Mesendoderm (in vitro differentiated cells): Measurements from ENCODE around the gene OVOL2.
A peak's percentile ranks its signal among the peaks of the same experiment; 100 is the strongest.
"Not testable (repeated sequence)": the region's sequence is repeated elsewhere in the genome, so short reads cannot be mapped to it uniquely, and the experiment has no call there.

Experiments
- DNase-seq: peaks from one replicate; pipeline ENCODE4 v3.0.0; 2013
- H2AK5ac ChIP-seq: 2 replicates; pipeline ENCODE4 v1.6.1; 2013; ENCODE audit warnings: low read length, inconsistent platforms
- H2BK120ac ChIP-seq: 2 replicates; pipeline ENCODE4 v1.6.1; 2013; ENCODE audit warnings: low read depth, mild to moderate bottlenecking, low read length, moderate library complexity, mixed read lengths
- H2BK15ac ChIP-seq: replicated peaks from 2 replicates; pipeline ENCODE4 v1.6.1; 2013; ENCODE audit warnings: low read depth, mild to moderate bottlenecking, moderate library complexity
- H2BK5ac ChIP-seq: 2 replicates; pipeline ENCODE4 v1.6.1; 2013; ENCODE audit warnings: low read length, inconsistent platforms
- H3K18ac ChIP-seq: 2 replicates; pipeline ENCODE4 v1.6.1; 2013; ENCODE audit warnings: mild to moderate bottlenecking, low read length, mixed read lengths
- H3K23ac ChIP-seq: one replicate; pipeline ENCODE4 v1.6.1; 2013; ENCODE audit warnings: low read length
- H3K27ac ChIP-seq: 2 replicates; pipeline ENCODE4 v1.5.1; 2013; ENCODE audit warnings: low read depth, mild to moderate bottlenecking, inconsistent platforms, low read length, moderate library complexity
- H3K27me3 ChIP-seq: 2 replicates; pipeline ENCODE4 v1.6.1; 2013; ENCODE audit warnings: low read length, control low read depth, mild to moderate bottlenecking, inconsistent platforms; ENCODE audit not compliant: insufficient read depth, poor library complexity
- H3K36me3 ChIP-seq: 2 replicates; pipeline ENCODE4 v1.6.1; 2013; ENCODE audit warnings: low read length, inconsistent platforms; ENCODE audit not compliant: control insufficient read depth, insufficient read depth
- H3K4ac ChIP-seq: one replicate; pipeline ENCODE4 v1.6.1; 2013; ENCODE audit warnings: low read depth, mild to moderate bottlenecking, low read length, moderate library complexity
- H3K4me1 ChIP-seq: 2 replicates; pipeline ENCODE4 v1.6.1; 2013; ENCODE audit warnings: low read depth, low read length, inconsistent platforms; ENCODE audit not compliant: control insufficient read depth
- H3K4me2 ChIP-seq: 2 replicates; pipeline ENCODE4 v1.6.1; 2013; ENCODE audit warnings: low read length
- H3K4me3 ChIP-seq: 2 replicates; pipeline ENCODE4 v1.5.1; 2013; ENCODE audit warnings: mild to moderate bottlenecking, low read length
- H3K56ac ChIP-seq: one replicate; pipeline ENCODE4 v1.6.1; 2013; ENCODE audit warnings: low read length
- H3K79me1 ChIP-seq: 2 replicates; pipeline ENCODE4 v1.6.1; 2013; ENCODE audit warnings: low read length, inconsistent platforms
- H3K79me2 ChIP-seq: 2 replicates; pipeline ENCODE4 v1.6.1; 2013; ENCODE audit warnings: mild to moderate bottlenecking, low read length; ENCODE audit not compliant: control insufficient read depth, insufficient read depth
- H3K9ac ChIP-seq: 2 replicates; pipeline ENCODE4 v1.6.1; 2013; ENCODE audit warnings: low read length, inconsistent platforms
- H4K5ac ChIP-seq: one replicate; pipeline ENCODE4 v1.6.1; 2013; ENCODE audit warnings: low read length
- H4K8ac ChIP-seq: one replicate; pipeline ENCODE4 v1.6.1; 2013; ENCODE audit warnings: low read depth, mild to moderate bottlenecking, control low read depth, low read length, moderate library complexity
- WGBS: extraction: QIAGEN DNeasy Blood & Tissue Kit; methylation state at CpG from one replicate; pipeline ENCODE4 v1.1.7; 2013; ENCODE audit warnings: low lambda C conversion rate, missing lambda C conversion rate; ENCODE audit not compliant: insufficient coverage; ENCODE audit errors: extremely low coverage; 5-methylcytosine and 5-hydroxymethylcytosine counted together

The OVOL2 gene

GRCh38 chr20:18088298-18088697, 30.6 kb upstream of the OVOL2 start:
- H3K79me2 ChIP-seq = not testable (repeated sequence)

GRCh38 chr20:18087054-18087453, 29.3 kb upstream of the OVOL2 start:
- Histone ChIP-seq H3K4me1 (no peaks in the 10 kb centered on the region), H3K4me3 (no peak overlapping the region), H4K5ac (no peak overlapping the region), H3K9ac (no peak overlapping the region), H2BK15ac (no peak overlapping the region), H2BK120ac (no peak overlapping the region), H3K79me1 (no peaks in the 10 kb centered on the region), H2BK5ac (no peak overlapping the region), H3K27ac (no peak overlapping the region), H3K27me3 (no peaks in the 10 kb centered on the region), H3K56ac (no peak overlapping the region), H3K4ac (no peak overlapping the region), H3K36me3 (no peaks in the 10 kb centered on the region), H3K18ac (no peak overlapping the region), H2AK5ac (no peak overlapping the region), H3K23ac (no peak overlapping the region), H4K8ac (no peak overlapping the region), H3K79me2 (no peaks in the 10 kb centered on the region), H3K4me2 (no peak overlapping the region)
- peak; percentile 14 for DNase-seq
- WGBS = no CpG with 5 or more reads among the region's 6 CpGs

More at GRCh38 chr20:18088298-18088697, 30.6 kb upstream of the OVOL2 start:
- not testable (repeated sequence) for H3K79me1 ChIP-seq, H3K23ac ChIP-seq, H3K56ac ChIP-seq, H2AK5ac ChIP-seq, H4K5ac ChIP-seq, H3K18ac ChIP-seq, H3K4me3 ChIP-seq, H3K9ac ChIP-seq, H3K4me1 ChIP-seq, H3K27me3 ChIP-seq, H3K4ac ChIP-seq, H4K8ac ChIP-seq, H2BK120ac ChIP-seq, DNase-seq, H3K4me2 ChIP-seq, H3K36me3 ChIP-seq, H2BK15ac ChIP-seq, H2BK5ac ChIP-seq, H3K27ac ChIP-seq
- WGBS = no CpG with 5 or more reads among the region's 3 CpGs

GRCh38 chr20:18080836-18081235, 23.1 kb upstream of the OVOL2 start:
- not testable (repeated sequence) for H3K4me2 ChIP-seq
- WGBS = no CpG with 5 or more reads among the region's 9 CpGs

GRCh38 chr20:18079756-18080353, 22.1 kb upstream of the OVOL2 start:
- H3K4me3 ChIP-seq = no peak overlapping the region

More at GRCh38 chr20:18080836-18081235, 23.1 kb upstream of the OVOL2 start:
- H4K8ac ChIP-seq, H2AK5ac ChIP-seq, H3K56ac ChIP-seq, H2BK120ac ChIP-seq, DNase-seq, H3K4ac ChIP-seq, H2BK5ac ChIP-seq, H3K9ac ChIP-seq, H3K4me3 ChIP-seq, H3K18ac ChIP-seq, H3K36me3 ChIP-seq, H3K79me2 ChIP-seq, H3K27me3 ChIP-seq, H2BK15ac ChIP-seq, H3K4me1 ChIP-seq, H3K23ac ChIP-seq, H3K27ac ChIP-seq, H3K79me1 ChIP-seq, H4K5ac ChIP-seq: not testable (repeated sequence)

GRCh38 chr20:18077157-18077556, 19.4 kb upstream of the OVOL2 start:
- Histone ChIP-seq H3K4me1 (no peaks in the 10 kb centered on the region), H3K4ac (no peak overlapping the region), H3K4me2 (no peak overlapping the region), H3K79me2 (no peaks in the 10 kb centered on the region), H3K27me3 (no peaks in the 10 kb centered on the region), H4K5ac (no peak overlapping the region), H4K8ac (no peak overlapping the region), H2AK5ac (no peak overlapping the region), H3K4me3 (no peak overlapping the region), H3K79me1 (no peaks in the 10 kb centered on the region), H2BK15ac (no peak overlapping the region), H3K9ac (no peak overlapping the region), H3K18ac (no peak overlapping the region), H3K23ac (no peak overlapping the region), H2BK120ac (no peak overlapping the region), H3K27ac (no peak overlapping the region), H3K36me3 (no peaks in the 10 kb centered on the region), H2BK5ac (no peak overlapping the region), H3K56ac (no peak overlapping the region)
- whole genome bisulfite sequencing = no CpG with 5 or more reads among the region's 4 CpGs
- peak; percentile 10 for DNase-seq

More at GRCh38 chr20:18079756-18080353, 22.1 kb upstream of the OVOL2 start:
- no peaks in the 10 kb centered on the region for H3K4me1 ChIP-seq
- no peaks in the 10 kb centered on the region for H3K27me3 ChIP-seq
- H2BK5ac ChIP-seq = no peak overlapping the region
- no peak overlapping the region for H3K18ac ChIP-seq
- H3K9ac ChIP-seq = no peak overlapping the region
- H2BK15ac ChIP-seq = no peak overlapping the region
- WGBS = no CpG with 5 or more reads among the region's 10 CpGs
- no peak overlapping the region for H3K4ac ChIP-seq
- H3K36me3 ChIP-seq = no peaks in the 10 kb centered on the region
- no peaks in the 10 kb centered on the region for H3K79me2 ChIP-seq
- no peak for DNase-seq
- no peak overlapping the region for H2AK5ac ChIP-seq
- no peak overlapping the region for H3K23ac ChIP-seq
- no peak overlapping the region for H2BK120ac ChIP-seq
- no peak overlapping the region for H3K27ac ChIP-seq
- no peak overlapping the region for H3K56ac ChIP-seq
- no peak overlapping the region for H4K8ac ChIP-seq
- no peaks in the 10 kb centered on the region for H3K79me1 ChIP-seq
- no peak overlapping the region for H4K5ac ChIP-seq
- no peak overlapping the region for H3K4me2 ChIP-seq

GRCh38 chr20:18072532-18072931, 14.8 kb upstream of the OVOL2 start:
- no peak overlapping the region for H2BK15ac ChIP-seq
- H3K4ac ChIP-seq = no peak overlapping the region
- no peak overlapping the region for H2BK5ac ChIP-seq
- no peak overlapping the region for H4K8ac ChIP-seq
- no CpG with 5 or more reads among the region's 7 CpGs for WGBS
- H3K9ac ChIP-seq = no peak overlapping the region
- no peak overlapping the region for H3K4me3 ChIP-seq
- H3K18ac ChIP-seq = no peak overlapping the region
- no peak overlapping the region for H2BK120ac ChIP-seq
- no peak overlapping the region for H3K23ac ChIP-seq
- DNase-seq = no peak
- H3K79me1 ChIP-seq = no peaks in the 10 kb centered on the region
- no peak overlapping the region for H3K4me2 ChIP-seq
- no peak overlapping the region for H4K5ac ChIP-seq
- H3K56ac ChIP-seq = no peak overlapping the region
- H3K36me3 ChIP-seq = no peaks in the 10 kb centered on the region
- H2AK5ac ChIP-seq = no peak overlapping the region
- H3K27me3 ChIP-seq = no peaks in the 10 kb centered on the region
- H3K27ac ChIP-seq = no peak overlapping the region
- H3K4me1 ChIP-seq = no peaks in the 10 kb centered on the region
- no peaks in the 10 kb centered on the region for H3K79me2 ChIP-seq
